Measurements from ENCODE around the gene ISM1. TPM values are rescaled to one million over a fixed set of nuclear protein-coding genes. Genes with fewer than 3 reads are reported as not detected.

The ISM1 gene
- polyA plus RNA-seq, 1 donor from 2014 or later = not detected

DNA sequence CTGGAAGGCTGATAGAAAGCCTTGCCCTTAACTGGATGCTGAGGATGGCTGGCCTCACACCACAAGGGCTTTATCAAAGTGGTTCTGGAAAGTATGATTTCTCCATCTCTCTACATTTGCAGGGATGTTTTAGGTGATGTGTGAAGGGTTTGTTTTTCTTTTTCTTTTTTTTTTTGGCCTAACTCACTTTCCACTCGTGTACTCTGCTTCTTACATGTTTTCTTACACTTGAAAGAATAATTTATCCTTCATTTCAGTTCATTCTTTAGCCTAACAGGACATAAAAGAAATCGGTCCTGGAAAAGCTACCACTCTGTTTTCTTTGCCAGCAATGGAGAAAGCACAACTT is 41.2 kb downstream of the ISM1 start:
- Histone ChIP-seq H3F3A (ENCODE audit: insufficient read depth, low read length, poor library complexity, severe bottlenecking) (no peaks in the 10 kb centered on the region), H3K36me3 (ENCODE audit: insufficient read depth, low read length) (no peaks in the 10 kb centered on the region), H4K20me1 (ENCODE audit: insufficient read depth) (no peaks in the 10 kb centered on the region), H3K9ac (ENCODE audit: low read length) (no peak overlapping the region), H3K4me3 (ENCODE audit: low read length) (no peak overlapping the region), H3K27ac (ENCODE audit: low read length) (no peak overlapping the region), H3K27me3 (ENCODE audit: insufficient read depth, low read depth, low read length) (no peaks in the 10 kb centered on the region), H3K79me2 (replicated peaks; ENCODE audit: insufficient read depth, low read length) (no peaks in the 10 kb centered on the region), H3K9me2 (ENCODE audit: insufficient read depth, low read length) (no peaks in the 10 kb centered on the region), H2AFZ (ENCODE audit: low read depth, low read length) (no peak overlapping the region), H3K4me2 (ENCODE audit: low read length) (no peak overlapping the region), H3K9me3 (ENCODE audit: low read length) (no peaks in the 10 kb centered on the region)
- TF ChIP-seq RAD21 (conservative IDR thresholded peaks at IDR 0.05) (no peak), MXI1 (conservative IDR thresholded peaks at IDR 0.05; ENCODE audit: poor library complexity, severe bottlenecking) (no peak), SMC3 (conservative IDR thresholded peaks at IDR 0.05; ENCODE audit: poor library complexity) (no peak), EZH2 (IDR thresholded peaks at IDR 0.05; ENCODE audit: borderline replicate concordance, insufficient read depth, low read length, poor library complexity, severe bottlenecking) (no peak), POLR2AphosphoS5 (IDR thresholded peaks at IDR 0.05) (no peak), EP300 (conservative IDR thresholded peaks at IDR 0.05; ENCODE audit: poor library complexity, severe bottlenecking) (no peak)
- TF ChIP-seq, protein P1, sequence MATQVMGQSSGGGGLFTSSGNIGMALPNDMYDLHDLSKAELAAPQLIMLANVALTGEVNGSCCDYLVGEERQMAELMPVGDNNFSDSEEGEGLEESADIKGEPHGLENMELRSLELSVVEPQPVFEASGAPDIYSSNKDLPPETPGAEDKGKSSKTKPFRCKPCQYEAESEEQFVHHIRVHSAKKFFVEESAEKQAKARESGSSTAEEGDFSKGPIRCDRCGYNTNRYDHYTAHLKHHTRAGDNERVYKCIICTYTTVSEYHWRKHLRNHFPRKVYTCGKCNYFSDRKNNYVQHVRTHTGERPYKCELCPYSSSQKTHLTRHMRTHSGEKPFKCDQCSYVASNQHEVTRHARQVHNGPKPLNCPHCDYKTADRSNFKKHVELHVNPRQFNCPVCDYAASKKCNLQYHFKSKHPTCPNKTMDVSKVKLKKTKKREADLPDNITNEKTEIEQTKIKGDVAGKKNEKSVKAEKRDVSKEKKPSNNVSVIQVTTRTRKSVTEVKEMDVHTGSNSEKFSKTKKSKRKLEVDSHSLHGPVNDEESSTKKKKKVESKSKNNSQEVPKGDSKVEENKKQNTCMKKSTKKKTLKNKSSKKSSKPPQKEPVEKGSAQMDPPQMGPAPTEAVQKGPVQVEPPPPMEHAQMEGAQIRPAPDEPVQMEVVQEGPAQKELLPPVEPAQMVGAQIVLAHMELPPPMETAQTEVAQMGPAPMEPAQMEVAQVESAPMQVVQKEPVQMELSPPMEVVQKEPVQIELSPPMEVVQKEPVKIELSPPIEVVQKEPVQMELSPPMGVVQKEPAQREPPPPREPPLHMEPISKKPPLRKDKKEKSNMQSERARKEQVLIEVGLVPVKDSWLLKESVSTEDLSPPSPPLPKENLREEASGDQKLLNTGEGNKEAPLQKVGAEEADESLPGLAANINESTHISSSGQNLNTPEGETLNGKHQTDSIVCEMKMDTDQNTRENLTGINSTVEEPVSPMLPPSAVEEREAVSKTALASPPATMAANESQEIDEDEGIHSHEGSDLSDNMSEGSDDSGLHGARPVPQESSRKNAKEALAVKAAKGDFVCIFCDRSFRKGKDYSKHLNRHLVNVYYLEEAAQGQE (IDR thresholded peaks at IDR 0.05; ENCODE audit: borderline replicate concordance) = no peak
- TF ChIP-seq, protein P2, sequence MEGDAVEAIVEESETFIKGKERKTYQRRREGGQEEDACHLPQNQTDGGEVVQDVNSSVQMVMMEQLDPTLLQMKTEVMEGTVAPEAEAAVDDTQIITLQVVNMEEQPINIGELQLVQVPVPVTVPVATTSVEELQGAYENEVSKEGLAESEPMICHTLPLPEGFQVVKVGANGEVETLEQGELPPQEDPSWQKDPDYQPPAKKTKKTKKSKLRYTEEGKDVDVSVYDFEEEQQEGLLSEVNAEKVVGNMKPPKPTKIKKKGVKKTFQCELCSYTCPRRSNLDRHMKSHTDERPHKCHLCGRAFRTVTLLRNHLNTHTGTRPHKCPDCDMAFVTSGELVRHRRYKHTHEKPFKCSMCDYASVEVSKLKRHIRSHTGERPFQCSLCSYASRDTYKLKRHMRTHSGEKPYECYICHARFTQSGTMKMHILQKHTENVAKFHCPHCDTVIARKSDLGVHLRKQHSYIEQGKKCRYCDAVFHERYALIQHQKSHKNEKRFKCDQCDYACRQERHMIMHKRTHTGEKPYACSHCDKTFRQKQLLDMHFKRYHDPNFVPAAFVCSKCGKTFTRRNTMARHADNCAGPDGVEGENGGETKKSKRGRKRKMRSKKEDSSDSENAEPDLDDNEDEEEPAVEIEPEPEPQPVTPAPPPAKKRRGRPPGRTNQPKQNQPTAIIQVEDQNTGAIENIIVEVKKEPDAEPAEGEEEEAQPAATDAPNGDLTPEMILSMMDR (IDR thresholded peaks at IDR 0.05; ENCODE audit: poor library complexity, severe bottlenecking) = no peak

DNA sequence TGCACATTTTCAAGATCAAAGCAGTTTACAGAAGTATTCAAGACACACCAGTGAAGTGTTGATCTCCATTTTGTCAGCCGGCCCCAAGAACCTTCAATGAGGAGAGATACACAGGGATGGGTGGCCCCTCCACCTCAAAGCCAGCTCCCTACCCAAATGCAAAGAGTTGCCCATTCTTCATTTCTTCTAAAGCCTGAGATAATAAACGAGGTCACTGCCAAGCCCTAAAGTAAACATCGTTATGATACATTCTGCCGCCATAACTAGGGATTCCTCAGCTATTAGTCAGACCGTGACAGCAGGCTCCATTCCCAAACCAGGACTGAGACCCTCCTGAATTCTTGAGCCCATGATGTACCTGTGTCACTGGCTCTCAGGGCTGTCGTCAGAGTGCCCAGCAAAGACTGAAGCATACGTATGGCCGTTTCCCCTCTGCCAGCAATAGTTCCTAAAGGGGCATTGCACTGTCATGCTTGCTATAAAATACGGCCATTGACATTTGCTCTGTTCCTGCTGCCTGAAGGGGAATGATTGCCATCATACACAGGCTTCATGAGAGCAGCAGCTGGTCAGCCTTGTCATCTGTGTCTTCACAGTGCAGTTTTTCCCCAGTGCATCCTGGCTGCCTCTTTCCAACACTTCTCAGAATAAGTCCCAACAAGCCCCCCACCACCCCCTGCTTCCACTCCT is 41.7 kb downstream of the ISM1 start:
- Histone ChIP-seq H3K27ac (ENCODE audit: low read length) (no peak overlapping the region), H3K9me3 (ENCODE audit: low read length) (no peaks in the 10 kb centered on the region), H3F3A (ENCODE audit: insufficient read depth, low read length, poor library complexity, severe bottlenecking) (no peaks in the 10 kb centered on the region), H3K4me3 (ENCODE audit: low read length) (no peak overlapping the region), H3K9ac (ENCODE audit: low read length) (no peak overlapping the region), H3K79me2 (replicated peaks; ENCODE audit: insufficient read depth, low read length) (no peaks in the 10 kb centered on the region), H4K20me1 (ENCODE audit: insufficient read depth) (no peaks in the 10 kb centered on the region), H2AFZ (ENCODE audit: low read depth, low read length) (no peak overlapping the region), H3K9me2 (ENCODE audit: insufficient read depth, low read length) (no peaks in the 10 kb centered on the region), H3K36me3 (ENCODE audit: insufficient read depth, low read length) (no peaks in the 10 kb centered on the region), H3K4me2 (ENCODE audit: low read length) (no peak overlapping the region), H3K27me3 (ENCODE audit: insufficient read depth, low read depth, low read length) (no peaks in the 10 kb centered on the region)
- TF ChIP-seq RAD21 (conservative IDR thresholded peaks at IDR 0.05) (no peak), SMC3 (conservative IDR thresholded peaks at IDR 0.05; ENCODE audit: poor library complexity) (no peak), POLR2AphosphoS5 (IDR thresholded peaks at IDR 0.05) (no peak), EP300 (conservative IDR thresholded peaks at IDR 0.05; ENCODE audit: poor library complexity, severe bottlenecking) (no peak), EZH2 (IDR thresholded peaks at IDR 0.05; ENCODE audit: borderline replicate concordance, insufficient read depth, low read length, poor library complexity, severe bottlenecking) (no peak), MXI1 (conservative IDR thresholded peaks at IDR 0.05; ENCODE audit: poor library complexity, severe bottlenecking) (no peak), TAF1 (IDR thresholded peaks at IDR 0.05; ENCODE audit: low read depth) (no peak)
- TF ChIP-seq, protein P1 (IDR thresholded peaks at IDR 0.05; ENCODE audit: borderline replicate concordance) = no peak
- TF ChIP-seq, protein P2 (IDR thresholded peaks at IDR 0.05; ENCODE audit: poor library complexity, severe bottlenecking) = no peak

Data from neural cell (in vitro differentiated cells).